Activated CD4-positive, alpha-beta T cell treated with anti-CD3 and anti-CD28 coated beads for 24 hours (primary cell): ENCODE data around the gene IGF1R.

ENCODE experiments used
- DNase-seq, 2 donors: peaks; one replicate each; pipeline ENCODE4 v3.0.0-alpha.2; 2020; ENCODE audit warnings: low read depth in 2 of 2

IGF1R gene

GRCh38 chr15:98671060-98672008, 23.0 kb downstream of the IGF1R start:
- DNase-seq = no peak

GRCh38 chr15:98673133-98673532, 24.8 kb downstream of the IGF1R start:
- no peak for DNase-seq

- DNase-seq = no peak
Measured at GRCh38 chr15:98674336-98674735, 26.0 kb downstream of the IGF1R start.

DNA sequence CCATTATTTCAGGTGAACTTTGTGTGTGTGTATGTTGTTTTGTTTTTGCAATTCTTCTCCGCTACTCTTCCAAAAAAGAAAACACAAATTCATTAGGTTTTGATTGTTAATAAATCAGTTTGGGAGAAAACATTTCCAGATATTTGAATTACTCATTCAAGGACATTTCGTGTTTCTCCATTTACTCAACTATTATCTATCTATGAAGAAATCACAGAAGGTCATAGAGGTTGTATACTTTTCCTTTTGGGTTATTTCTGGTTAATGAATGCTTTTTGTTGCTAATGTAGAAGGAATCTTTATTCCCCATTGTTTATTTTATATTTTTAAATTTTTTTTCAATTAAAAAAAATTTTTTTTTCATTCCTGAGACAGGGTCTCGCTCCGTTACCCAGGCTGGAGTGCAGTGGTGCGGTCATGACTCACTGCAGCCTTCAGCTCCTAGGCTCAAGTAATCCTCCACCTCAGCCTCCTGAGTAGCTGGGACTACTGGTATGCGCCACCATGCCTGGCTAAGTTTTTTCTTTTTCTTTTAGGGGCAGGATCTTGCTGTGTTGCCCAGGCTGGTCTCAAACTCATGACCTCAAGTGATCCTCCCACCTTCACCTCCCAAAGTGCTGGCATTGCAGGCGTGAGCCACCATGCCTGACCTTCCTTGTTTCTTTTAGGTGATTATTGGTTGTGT, 28.4 kb downstream of the IGF1R start:
- no peak for DNase-seq

- DNase-seq = no peak
Measured at GRCh38 chr15:98677345-98678059, 29.2 kb downstream of the IGF1R start.

DNA sequence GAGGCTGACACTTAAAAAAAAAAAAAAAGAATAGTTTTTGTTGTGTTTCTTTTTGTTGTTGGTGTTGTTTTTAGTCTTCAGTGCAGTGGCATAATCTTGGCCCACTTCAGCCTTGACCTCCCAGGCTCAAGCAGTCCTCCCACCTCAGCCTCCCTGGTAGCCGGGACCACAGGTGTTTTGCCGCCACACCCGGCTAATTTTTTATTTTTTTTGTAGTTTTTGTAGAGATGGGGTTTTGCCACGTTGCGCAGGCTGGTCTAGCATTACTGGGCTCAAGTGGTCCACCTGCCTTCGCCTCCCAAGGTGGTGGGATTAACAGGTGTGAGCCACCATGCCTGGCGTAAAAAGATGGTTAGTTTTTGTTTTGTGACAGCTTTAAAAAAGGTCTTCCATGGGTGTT, 30.1 kb downstream of the IGF1R start:
- DNase-seq = no peak

- DNase-seq = no peak
Measured at GRCh38 chr15:98681061-98681460, 32.7 kb downstream of the IGF1R start.

- no peak for DNase-seq
Measured at GRCh38 chr15:98682992-98683701, 34.8 kb downstream of the IGF1R start.

DNA sequence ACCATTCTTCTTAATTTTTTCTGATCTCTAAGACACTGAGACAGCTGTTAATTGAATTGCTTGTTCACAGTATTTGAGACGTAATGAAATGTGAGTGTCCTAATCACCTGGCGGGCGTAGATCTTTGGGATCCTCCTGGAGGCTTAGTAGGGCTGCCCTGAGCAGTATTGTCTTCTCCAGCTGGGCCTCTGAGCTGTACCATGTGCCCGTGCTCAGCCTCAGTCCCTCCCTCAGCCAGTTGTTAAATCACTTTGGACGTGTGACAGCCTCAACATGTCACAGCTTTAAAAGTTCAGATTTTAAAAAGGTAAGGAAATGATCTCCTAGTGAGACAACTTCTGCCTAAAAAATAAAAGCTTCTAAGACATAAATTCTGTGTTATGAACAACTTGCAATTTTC, 35.5 kb downstream of the IGF1R start:
- DNase-seq = no peak

GRCh38 chr15:98684436-98684835, 36.1 kb downstream of the IGF1R start:
- DNase-seq = no peak

DNA sequence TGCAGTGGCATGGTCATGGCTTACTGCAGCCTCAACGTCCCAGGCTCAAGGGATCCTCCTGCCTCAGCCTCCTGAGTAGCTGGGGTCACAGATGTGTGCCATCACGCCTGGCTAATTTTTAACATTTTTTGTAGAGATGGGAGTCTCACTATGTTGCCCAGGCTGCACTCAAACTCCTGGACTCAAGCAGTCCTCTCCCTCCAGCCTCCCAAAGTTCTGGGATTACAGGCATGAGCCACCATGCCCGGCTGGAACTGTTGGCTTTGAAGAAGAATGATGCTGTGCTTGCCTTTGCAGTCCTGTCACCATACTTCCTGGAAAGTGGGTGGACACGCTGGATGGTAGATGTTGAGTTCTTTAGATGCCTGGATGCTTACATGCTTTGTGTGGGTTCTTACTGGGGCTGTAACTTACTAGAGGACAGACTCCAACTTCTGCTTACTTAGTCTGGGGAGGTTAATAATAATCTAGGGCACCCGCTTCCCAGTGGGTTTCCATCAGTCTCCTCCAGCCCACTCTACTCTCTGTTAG, 36.7 kb downstream of the IGF1R start:
- no peak for DNase-seq

- DNase-seq = no peak
Measured at GRCh38 chr15:98686983-98687382, 38.6 kb downstream of the IGF1R start.

DNA sequence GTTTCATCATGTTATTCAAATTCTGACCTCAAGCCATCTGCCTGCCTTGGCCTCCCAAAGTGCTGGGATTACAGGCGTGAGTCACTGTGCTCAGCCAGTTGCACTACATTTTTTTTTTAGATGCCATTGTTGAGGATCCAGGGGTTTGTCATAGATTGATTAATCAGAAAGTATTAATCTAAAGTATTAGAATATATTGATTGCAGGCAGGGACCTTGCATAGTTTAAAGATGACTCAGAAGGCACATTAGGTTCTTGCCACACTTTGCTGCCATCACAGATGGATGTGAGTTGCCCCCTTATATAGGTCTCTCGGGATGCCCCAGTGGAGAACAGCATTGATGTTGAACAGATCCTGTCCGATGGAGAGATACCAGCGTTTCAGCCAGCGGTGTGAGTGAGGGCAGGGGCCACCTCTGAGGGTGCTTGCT, 41.1 kb downstream of the IGF1R start:
- DNase-seq = no peak

DNA sequence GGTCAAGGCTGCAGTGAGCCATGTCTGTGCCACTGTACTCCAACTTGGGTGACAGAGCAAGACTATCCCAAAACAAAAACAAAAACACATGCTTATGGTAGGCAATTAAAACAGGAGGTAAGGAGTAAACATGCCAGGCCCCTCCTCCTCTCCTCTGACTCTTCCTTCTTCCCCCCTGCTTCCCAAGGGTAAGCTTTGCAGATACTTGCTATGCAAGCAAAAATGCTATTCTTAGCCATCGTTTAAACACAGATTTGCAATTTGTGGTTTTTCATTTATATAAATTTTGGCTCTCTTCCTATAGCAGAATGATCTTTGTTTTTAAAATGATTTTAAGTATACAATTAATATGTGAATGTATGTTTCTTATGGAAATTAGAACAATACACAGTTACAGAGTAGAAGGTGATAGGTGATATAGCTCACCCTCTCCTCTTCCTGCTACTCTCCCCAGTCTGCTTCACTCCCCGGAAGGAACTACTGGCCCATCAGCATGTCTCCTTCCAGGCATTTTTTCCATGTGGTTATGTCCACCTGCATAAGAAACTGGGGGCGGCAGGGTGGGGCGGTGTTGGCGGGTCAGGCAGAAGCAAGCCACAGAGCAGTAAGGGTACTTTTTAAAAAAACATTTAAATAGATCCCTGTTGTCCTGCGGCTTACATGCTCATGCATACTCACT, 42.1 kb downstream of the IGF1R start:
- no peak for DNase-seq

DNA sequence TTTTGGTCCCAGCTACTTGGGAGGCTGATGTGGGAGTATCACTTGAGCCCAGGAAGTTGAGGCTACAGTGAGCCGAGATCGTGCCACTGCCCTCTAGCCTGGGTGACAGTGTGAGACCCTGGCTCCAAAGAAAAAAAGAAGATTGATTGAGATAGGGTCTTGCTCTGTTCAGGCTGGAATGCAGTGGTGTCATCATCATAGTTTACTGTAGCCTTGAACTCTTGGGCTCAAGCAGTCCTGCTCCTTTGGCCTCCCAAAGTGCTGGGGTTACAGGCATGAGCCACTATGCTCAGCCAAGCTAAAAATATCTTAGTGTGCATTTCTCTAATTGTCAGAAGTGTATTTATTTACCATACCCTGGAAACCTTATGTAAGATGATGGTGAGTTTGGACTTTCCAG, 43.9 kb downstream of the IGF1R start:
- DNase-seq = no peak

DNA sequence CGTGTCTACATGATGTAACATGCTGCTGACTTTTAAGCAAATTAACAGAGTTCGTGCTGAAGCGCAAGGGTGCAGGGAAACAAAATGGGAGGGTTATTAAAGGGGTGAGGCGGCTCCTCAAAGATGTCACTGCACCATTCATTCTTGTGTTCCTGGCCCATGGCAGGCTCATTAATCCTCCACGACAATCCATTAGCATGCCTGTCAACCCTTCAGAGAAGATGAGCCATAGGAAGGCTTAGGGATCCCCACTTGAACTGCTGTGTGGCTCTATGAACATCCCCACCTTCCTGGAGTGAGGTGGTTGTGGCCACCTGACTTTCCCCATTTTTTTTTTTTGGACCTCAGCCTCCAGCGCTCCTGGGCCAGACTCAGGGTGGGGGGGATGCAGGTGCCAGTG, 45.8 kb downstream of the IGF1R start:
- no peak for DNase-seq

- DNase-seq = no peak
Measured at GRCh38 chr15:98698792-98699191, 50.5 kb downstream of the IGF1R start.

DNA sequence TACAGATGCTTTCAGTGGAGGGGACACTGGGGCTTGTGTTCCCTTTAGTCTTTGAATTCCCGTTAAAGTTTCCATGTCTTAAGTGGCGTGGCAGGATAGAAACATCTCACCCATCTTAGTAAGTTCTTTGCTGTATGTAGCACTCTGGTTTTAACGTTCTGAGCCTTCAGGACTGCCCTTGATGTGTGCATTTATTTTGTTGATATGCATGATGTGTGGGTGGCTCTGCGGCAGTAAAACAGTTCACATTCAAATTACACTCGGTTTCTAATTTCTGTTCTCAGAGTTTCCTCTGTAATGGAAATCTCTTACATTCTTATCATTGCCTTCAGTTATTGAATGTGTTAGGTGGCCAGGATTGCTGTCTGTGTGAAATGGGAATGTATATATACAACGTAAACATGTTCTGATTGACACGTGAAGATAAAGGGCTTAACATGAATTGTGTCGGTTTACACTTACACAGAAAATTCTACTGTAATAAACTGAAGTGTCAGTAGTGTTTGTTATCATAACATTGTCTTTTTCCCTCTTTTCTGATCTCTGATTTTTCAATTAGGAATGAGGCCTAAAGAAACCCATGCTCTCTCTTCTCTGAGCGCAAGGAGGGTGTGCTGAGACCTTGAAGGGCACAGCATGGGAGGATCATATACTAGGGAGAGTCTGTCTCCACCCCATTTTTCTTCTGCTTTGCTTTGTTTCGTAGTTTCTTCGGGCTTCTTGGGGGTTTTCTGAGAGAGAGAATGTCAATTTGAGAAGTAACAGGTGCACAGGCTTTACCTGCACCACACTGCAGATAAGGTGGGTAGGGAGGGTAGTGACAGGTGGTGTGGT, 51.5 kb downstream of the IGF1R start:
- DNase-seq = no peak

DNA sequence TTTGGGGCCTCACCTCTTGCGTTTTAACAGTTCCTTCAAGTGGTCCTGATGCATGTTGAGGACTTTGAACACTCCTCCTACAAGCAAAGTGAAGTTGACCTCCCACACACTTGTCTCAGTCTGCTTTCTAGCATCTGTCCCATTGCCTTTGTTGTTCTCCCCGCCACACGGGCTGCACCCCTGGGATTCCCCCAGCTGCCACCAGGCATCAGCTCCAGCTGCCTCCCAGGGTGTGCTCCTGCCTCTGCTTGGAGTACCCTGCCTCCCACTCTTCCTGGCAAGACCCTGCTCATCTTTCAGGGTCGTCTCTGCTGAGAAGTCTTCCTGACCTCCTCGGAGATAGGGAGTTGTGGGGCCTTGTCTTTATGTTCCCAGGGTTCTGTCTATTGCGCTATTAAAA, 52.2 kb downstream of the IGF1R start:
- no peak for DNase-seq

GRCh38 chr15:98703126-98703685, 54.9 kb downstream of the IGF1R start:
- DNase-seq = no peak
